Measurements from ENCODE around the gene WDFY4. TPM values are rescaled to one million over a fixed set of nuclear protein-coding genes. Genes with fewer than 3 reads are reported as not detected.

WDFY4 gene
- total RNA-seq, 2 donors from 2014 or later, result not detected

DNA sequence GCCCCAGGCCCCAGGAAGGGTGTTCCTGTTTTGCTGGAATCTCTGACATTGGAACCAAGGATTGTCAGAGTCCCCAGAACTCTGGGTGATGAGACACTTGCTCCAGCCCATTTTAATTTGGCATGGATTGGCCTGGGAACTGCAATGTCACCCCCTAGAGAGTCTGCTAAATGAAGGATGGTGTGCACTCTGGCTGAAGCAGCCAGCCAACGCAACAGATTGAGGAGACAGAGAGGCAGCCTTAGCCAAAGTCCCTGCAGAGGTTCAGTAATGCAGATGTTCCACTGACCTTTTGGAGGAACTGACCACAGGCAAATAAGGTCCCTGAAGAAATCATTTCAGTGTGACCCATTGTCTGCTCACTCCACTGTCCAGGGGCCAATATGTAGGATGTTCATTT lies 241.6 kb downstream of the WDFY4 start:
- Histone ChIP-seq H3K9ac (ENCODE audit: extremely low read depth, low read length, poor library complexity, severe bottlenecking) (no peak overlapping the region), H3K27me3 (ENCODE audit: control insufficient read depth, insufficient read depth, low read length, poor library complexity, severe bottlenecking) (no peaks in the 10 kb centered on the region), H3K27ac (ENCODE audit: low read depth, low read length) (no peak overlapping the region), H3K36me3 (ENCODE audit: control insufficient read depth, insufficient read depth, low read length) (no peaks in the 10 kb centered on the region), H3K4me1 (ENCODE audit: control insufficient read depth, insufficient read depth, low read length) (no peaks in the 10 kb centered on the region), H3K9me3 (ENCODE audit: control insufficient read depth, low read length) (no peaks in the 10 kb centered on the region), H3K4me3 (ENCODE audit: low read length) (no peak overlapping the region)
- Mint-ChIP-seq H3K36me3 (ENCODE audit: low read depth) (no peaks in the 10 kb centered on the region), H3K27ac (no peak overlapping the region), H3K9me3 (no peaks in the 10 kb centered on the region), H3K4me3 (no peak overlapping the region), H3K27me3 (ENCODE audit: insufficient read depth) (peaks cover 5% of the 10 kb centered on the region), H3K4me1 (peaks cover 5% of the 10 kb centered on the region)
- TF ChIP-seq, protein P1, sequence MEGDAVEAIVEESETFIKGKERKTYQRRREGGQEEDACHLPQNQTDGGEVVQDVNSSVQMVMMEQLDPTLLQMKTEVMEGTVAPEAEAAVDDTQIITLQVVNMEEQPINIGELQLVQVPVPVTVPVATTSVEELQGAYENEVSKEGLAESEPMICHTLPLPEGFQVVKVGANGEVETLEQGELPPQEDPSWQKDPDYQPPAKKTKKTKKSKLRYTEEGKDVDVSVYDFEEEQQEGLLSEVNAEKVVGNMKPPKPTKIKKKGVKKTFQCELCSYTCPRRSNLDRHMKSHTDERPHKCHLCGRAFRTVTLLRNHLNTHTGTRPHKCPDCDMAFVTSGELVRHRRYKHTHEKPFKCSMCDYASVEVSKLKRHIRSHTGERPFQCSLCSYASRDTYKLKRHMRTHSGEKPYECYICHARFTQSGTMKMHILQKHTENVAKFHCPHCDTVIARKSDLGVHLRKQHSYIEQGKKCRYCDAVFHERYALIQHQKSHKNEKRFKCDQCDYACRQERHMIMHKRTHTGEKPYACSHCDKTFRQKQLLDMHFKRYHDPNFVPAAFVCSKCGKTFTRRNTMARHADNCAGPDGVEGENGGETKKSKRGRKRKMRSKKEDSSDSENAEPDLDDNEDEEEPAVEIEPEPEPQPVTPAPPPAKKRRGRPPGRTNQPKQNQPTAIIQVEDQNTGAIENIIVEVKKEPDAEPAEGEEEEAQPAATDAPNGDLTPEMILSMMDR (conservative IDR thresholded peaks at IDR 0.05), result no peak
- whole genome bisulfite sequencing, 2 experiments (ENCODE audit: insufficient coverage in 1 of 2, insufficient read length in 1 of 2), result 89 to 92% methylated on average over 1 of the region's 1 CpG
- peak; percentile 10 for DNase-seq

DNA sequence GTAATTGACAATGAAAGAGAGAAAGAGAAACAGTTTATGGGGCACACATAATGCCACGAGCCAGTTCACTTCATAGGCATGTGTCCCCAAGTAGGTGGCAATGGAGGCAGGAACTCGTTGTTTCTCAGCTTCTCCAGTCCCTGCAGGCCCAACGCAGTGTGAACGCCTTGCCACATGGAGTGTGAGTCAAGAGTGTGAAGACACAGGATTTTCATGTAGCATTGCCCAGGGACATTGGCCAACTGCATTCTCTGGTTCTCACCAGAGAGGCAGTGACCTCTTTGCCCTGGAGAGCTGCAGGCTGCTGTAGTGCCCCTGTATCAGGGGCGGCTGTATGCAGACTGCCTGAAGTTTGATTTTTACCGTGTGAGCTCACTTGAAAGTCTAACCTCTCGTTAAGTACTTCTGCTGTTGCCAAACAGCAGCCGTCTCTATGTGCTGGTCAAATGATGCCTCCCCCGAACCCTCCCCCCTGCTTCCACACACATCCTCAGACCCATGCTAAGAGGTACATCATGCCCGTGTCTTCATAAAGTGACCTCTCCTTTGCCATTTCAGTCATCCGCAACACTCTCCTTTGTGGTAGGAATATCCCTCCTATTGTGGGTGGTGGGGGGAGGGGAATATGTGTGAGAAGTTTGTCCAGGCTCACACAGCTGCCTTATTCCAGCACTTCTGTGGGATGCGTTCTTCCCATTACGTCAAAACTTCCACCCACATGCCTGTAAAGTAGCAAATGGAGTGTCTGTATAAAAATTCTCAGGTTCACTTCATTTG lies 242.3 kb downstream of the WDFY4 start:
- WGBS, 2 experiments (ENCODE audit: insufficient coverage in 1 of 2, insufficient read length in 1 of 2), result 87 to 91% methylated on average over 6 to 13 of the region's 13 CpGs
- H3K36me3 Mint-ChIP-seq (ENCODE audit: low read depth), result no peaks in the 10 kb centered on the region
- H3K27ac ChIP-seq (ENCODE audit: low read depth, low read length), result no peak overlapping the region
- no peak overlapping the region for H3K4me3 ChIP-seq (ENCODE audit: low read length)
- no peaks in the 10 kb centered on the region for H3K27me3 ChIP-seq (ENCODE audit: control insufficient read depth, insufficient read depth, low read length, poor library complexity, severe bottlenecking)
- no peak overlapping the region for H3K4me3 Mint-ChIP-seq
- H3K27ac Mint-ChIP-seq, result no peak overlapping the region
- H3K9me3 Mint-ChIP-seq, result no peaks in the 10 kb centered on the region
- H3K4me1 Mint-ChIP-seq, result peaks cover 8% of the 10 kb centered on the region
- no peaks in the 10 kb centered on the region for H3K9me3 ChIP-seq (ENCODE audit: control insufficient read depth, low read length)
- no peak overlapping the region for H3K9ac ChIP-seq (ENCODE audit: extremely low read depth, low read length, poor library complexity, severe bottlenecking)
- TF ChIP-seq, protein P1 (conservative IDR thresholded peaks at IDR 0.05), result no peak
- no peaks in the 10 kb centered on the region for H3K4me1 ChIP-seq (ENCODE audit: control insufficient read depth, insufficient read depth, low read length)
- H3K36me3 ChIP-seq (ENCODE audit: control insufficient read depth, insufficient read depth, low read length), result no peaks in the 10 kb centered on the region
- peak; percentile 40 for DNase-seq
- peaks cover 5% of the 10 kb centered on the region for H3K27me3 Mint-ChIP-seq (ENCODE audit: insufficient read depth)

DNA sequence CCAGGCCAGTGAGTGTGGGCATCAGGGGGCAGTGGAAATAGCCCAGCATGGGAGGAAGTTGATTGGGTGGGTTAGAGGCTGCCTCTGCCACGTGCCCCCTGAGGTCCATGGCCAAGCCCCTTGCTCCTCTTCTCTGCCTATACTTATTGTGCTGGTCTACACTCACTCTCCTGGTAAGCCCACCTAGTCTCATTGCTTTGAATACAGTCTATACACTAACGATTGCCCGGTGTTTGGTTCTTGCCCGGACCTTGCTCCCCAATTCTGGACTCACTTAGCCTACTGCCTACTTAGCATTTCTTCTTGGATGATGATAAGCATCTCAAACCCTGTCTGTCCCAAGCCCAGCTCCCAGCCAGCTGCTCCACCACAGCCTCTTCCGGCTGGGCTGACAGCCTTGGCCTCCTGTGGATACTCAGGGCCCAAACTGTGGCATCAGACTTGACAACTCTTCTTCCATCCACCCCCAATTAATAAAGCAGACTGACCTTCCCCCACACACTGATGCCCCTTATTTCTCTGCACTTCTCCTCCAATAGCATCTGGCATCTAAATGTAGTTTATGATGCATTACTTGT lies 244.8 kb downstream of the WDFY4 start:
- H3K27ac Mint-ChIP-seq, result no peak overlapping the region
- Histone ChIP-seq H3K27me3 (ENCODE audit: control insufficient read depth, insufficient read depth, low read length, poor library complexity, severe bottlenecking) (no peaks in the 10 kb centered on the region), H3K4me3 (ENCODE audit: low read length) (no peak overlapping the region), H3K4me1 (ENCODE audit: control insufficient read depth, insufficient read depth, low read length) (no peaks in the 10 kb centered on the region), H3K9me3 (ENCODE audit: control insufficient read depth, low read length) (no peaks in the 10 kb centered on the region), H3K36me3 (ENCODE audit: control insufficient read depth, insufficient read depth, low read length) (no peaks in the 10 kb centered on the region), H3K9ac (ENCODE audit: extremely low read depth, low read length, poor library complexity, severe bottlenecking) (no peak overlapping the region), H3K27ac (ENCODE audit: low read depth, low read length) (no peak overlapping the region)
- peaks cover 8% of the 10 kb centered on the region for H3K4me1 Mint-ChIP-seq
- H3K27me3 Mint-ChIP-seq (ENCODE audit: insufficient read depth), result peaks cover 3% of the 10 kb centered on the region
- H3K36me3 Mint-ChIP-seq (ENCODE audit: low read depth), result no peaks in the 10 kb centered on the region
- no peaks in the 10 kb centered on the region for H3K9me3 Mint-ChIP-seq
- TF ChIP-seq, protein P1 (conservative IDR thresholded peaks at IDR 0.05), result no peak
- DNase-seq, result no peak
- WGBS, 2 experiments (ENCODE audit: insufficient coverage in 1 of 2, insufficient read length in 1 of 2), result 61 to 66% methylated on average over 4 to 5 of the region's 5 CpGs
- no peak overlapping the region for H3K4me3 Mint-ChIP-seq

All from endodermal cell (in vitro differentiated cells).